ENCODE results near the gene HAUS2. TPM values are rescaled to one million over a fixed set of nuclear protein-coding genes. Genes with fewer than 3 reads are reported as not detected.

HAUS2 gene
- total and polyA plus RNA-seq, 10 of the 15 experiments (the other 5 are each of a cell fraction or from before 2014, with no cell fraction given), result 28.7 to 59.3 (median 40.6) TPM

- Histone ChIP-seq H3K9me3 (replicated peaks; ENCODE audit: control insufficient read depth, insufficient read depth, low read length) (no peaks in the 10 kb centered on the region), H3K27ac (ENCODE audit: control insufficient read depth, insufficient read depth) (no peak overlapping the region), H3K4me3 (no peak overlapping the region), H3K4me2 (ENCODE audit: control insufficient read depth, insufficient read depth) (no peak overlapping the region), H3K36me3 (ENCODE audit: control insufficient read depth in 2 of 2, insufficient read depth in 2 of 2, low read length in 1 of 2) (peaks cover 2 to 10% of the 10 kb centered on the region in 2 experiments; a peak in 3 of 4 replicates), H3K9ac (ENCODE audit: control insufficient read depth, insufficient read depth, low read length) (no peak overlapping the region), H3K4me1 (ENCODE audit: control insufficient read depth, insufficient read depth, low read length) (no peaks in the 10 kb centered on the region), H3K79me2 (ENCODE audit: control insufficient read depth, insufficient read depth, low read length) (peaks cover 16% of the 10 kb centered on the region), H2AFZ (ENCODE audit: control insufficient read depth, low read depth, low read length) (no peak overlapping the region), H3K27me3 (replicated peaks in 1 of 2; ENCODE audit: control insufficient read depth in 2 of 2, insufficient read depth in 2 of 2, low read length in 1 of 2) (no peaks in the 10 kb centered on the region), H4K20me1 (ENCODE audit: control insufficient read depth, insufficient read depth) (no peaks in the 10 kb centered on the region)
- BruUV-seq (replicated peaks), result no TSS peak
- ChIA-PET CTCF (interaction anchor here (1.3 kb wide), 1 partner anchor 12 kb away, joined by 4 read pairs; no protein-coding TSS in a partner anchor), RAD21 (ENCODE audit: unreplicated experiment) (no interaction called here), SMC1A (ENCODE audit: uncharacterized antibody, unreplicated experiment) (interaction anchor here (3.9 kb wide), 1 partner anchor 12 kb away, joined by 16 read pairs; no protein-coding TSS in a partner anchor), POLR2A (interaction anchor here (0.5 kb wide), 1 partner anchor 36 kb away, joined by 4 read pairs; no protein-coding TSS in a partner anchor)
- no peak for DNase-seq (ENCODE audit: low read depth, low spot score)
- WGBS (ENCODE audit: insufficient coverage, insufficient replicate concordance, low lambda C conversion rate, missing lambda C conversion rate), result 100% methylated on average over 3 of the region's 3 CpGs
- in situ Hi-C loops (cut with MboI), result no loop called here
- FAIRE-seq, result no peak
- no peak for ATAC-seq
- intact Hi-C loops (cut with micrococcal nuclease; ENCODE audit: unreplicated experiment), result no loop called here
- TF ChIP-seq E4F1 (IDR thresholded peaks at IDR 0.05; ENCODE audit: borderline replicate concordance, partially characterized antibody) (no peak), ZBTB40 (IDR thresholded peaks at IDR 0.05; ENCODE audit: borderline replicate concordance) (peak; percentile 34; the same call in 1 of the 2 replicates), HCFC1 (IDR thresholded peaks at IDR 0.05; ENCODE audit: low read length) (no peak)
These were observed 10.1 kb downstream of the HAUS2 start for GRCh38 chr15:42558739-42559138.
